PC-3 (cell line): ENCODE data around the gene PSMD5. TPM values are rescaled to one million over a fixed set of nuclear protein-coding genes. Genes with fewer than 3 reads are reported as not detected.

Source experiments
- ATAC-seq: fragments of 200-7000 bp; cut with Tn5 transposase; 2 replicates; pipeline ENCODE4 v1.9.1; 2020; ENCODE audit warnings: mild to moderate bottlenecking, moderate library complexity
- BruUV-seq: library from RNA; stranded (reverse); fragments of 400-500 nt; replicated peaks from 2 replicates; lab custom pipeline; 2021; lab: Mats Ljungman, UMichigan
- CTCF ChIA-PET: fragments of 300-600 bp; sonication (Branson Sonifier 250); formaldehyde crosslinking; loops from one replicate; lab custom pipeline; 2022; ENCODE audit warnings: antibody characterized with exemption; lab: Charles Lee
- POLR2A ChIA-PET: fragments of 300-600 bp; sonication (Branson Sonifier 250); formaldehyde crosslinking; loops from one replicate; lab custom pipeline; 2022; ENCODE audit warnings: antibody characterized with exemption; ENCODE audit not compliant: unreplicated experiment; lab: Charles Lee
- DNase-seq: peaks from one replicate; pipeline ENCODE4 v3.0.0-alpha.2; 2015
- H2AFZ ChIP-seq: fragments of 300-600 bp; sonication (generic); 2 replicates; pipeline ENCODE4 v1.6.0; 2016; ENCODE audit warnings: antibody characterized with exemption, low read length
- H3F3A ChIP-seq: fragments of 300-600 bp; sonication (generic); one replicate; pipeline ENCODE4 v1.6.0; 2017; ENCODE audit warnings: antibody characterized with exemption, low read length, control low read depth, mild to moderate bottlenecking; ENCODE audit not compliant: unreplicated experiment
- H3K27ac ChIP-seq: fragments of 300-600 bp; sonication (generic); 2 replicates; pipeline ENCODE4 v1.5.1; 2016; ENCODE audit warnings: mild to moderate bottlenecking, low read length
- H3K27me3 ChIP-seq: fragments of 300-600 bp; sonication (generic); 2 replicates; pipeline ENCODE4 v1.6.1; 2016; ENCODE audit warnings: low read length, mixed read lengths
- H3K36me3 ChIP-seq: fragments of 300-600 bp; sonication (generic); 2 replicates; pipeline ENCODE4 v1.6.1; 2016; ENCODE audit warnings: low read depth, mixed run types, low read length, mixed read lengths
- H3K4me1 ChIP-seq: fragments of 300-600 bp; sonication (generic); 2 replicates; pipeline ENCODE4 v1.5.1; 2016; ENCODE audit warnings: low read length; ENCODE audit not compliant: insufficient read depth
- H3K4me2 ChIP-seq: fragments of 300-600 bp; sonication (generic); 2 replicates; pipeline ENCODE4 v1.6.0; 2016; ENCODE audit warnings: low read length
- H3K4me3 ChIP-seq: fragments of 300-600 bp; sonication (generic); 2 replicates; pipeline ENCODE4 v1.5.1; 2016; ENCODE audit warnings: mild to moderate bottlenecking, low read length, mixed read lengths
- H3K79me2 ChIP-seq: fragments of 300-600 bp; sonication (generic); 2 replicates; pipeline ENCODE4 v1.6.1; 2017; ENCODE audit warnings: low read length, mixed read lengths
- H3K9ac ChIP-seq: fragments of 300-600 bp; sonication (generic); 2 replicates; pipeline ENCODE4 v1.6.0; 2016; ENCODE audit warnings: mild to moderate bottlenecking, low read length
- H3K9me2 ChIP-seq: fragments of 300-600 bp; sonication (generic); replicated peaks from 2 replicates; pipeline ENCODE4 v1.6.1; 2016; ENCODE audit warnings: mixed run types, low read length, mixed read lengths
- H3K9me3 ChIP-seq: fragments of 300-600 bp; sonication (generic); 2 replicates; pipeline ENCODE4 v1.6.1; 2016; ENCODE audit warnings: low read length, mixed read lengths
- H4K20me1 ChIP-seq: fragments of 300-600 bp; sonication (generic); 2 replicates; pipeline ENCODE4 v1.6.1; 2016; ENCODE audit warnings: low read length, mixed read lengths
- CTCF ChIP-seq: fragments of 300-600 bp; sonication (generic); conservative IDR thresholded peaks from 2 replicates; pipeline ENCODE4 v1.5.1; 2017; ENCODE audit warnings: antibody characterized with exemption, low read depth, mild to moderate bottlenecking, low read length
- EZH2 ChIP-seq: fragments of 300-600 bp; sonication (generic); IDR thresholded peaks from one replicate; pipeline ENCODE4 v1.6.1; 2017; ENCODE audit warnings: antibody characterized with exemption, mild to moderate bottlenecking, low read length; ENCODE audit not compliant: unreplicated experiment
- EZH2phosphoT487 ChIP-seq: fragments of 300-600 bp; sonication (generic); IDR thresholded peaks from 2 replicates; pipeline ENCODE4 v1.6.1; 2018; ENCODE audit warnings: mild to moderate bottlenecking, antibody characterized with exemption, low read length, borderline replicate concordance
- intact Hi-C: fragments of 100-400 bp; cut with micrococcal nuclease; formaldehyde crosslinking; loops from 2 replicates; pipeline ENCODE4 v1.9.0; 2023
- total RNA-seq: library from RNA; depleted of rRNA; stranded (reverse); fragments of >200 nt; gene quantifications from 2 replicates; pipeline ENCODE4 v1.2.3, GENCODE V29; 2014

PSMD5 gene
- total RNA-seq, 1 experiment from 2014 or later: 23.4 TPM

GRCh38 chr9:120781236-120781635, 61.5 kb downstream of the PSMD5 start:
- no peak overlapping the region for H2AFZ ChIP-seq
- H3K9ac ChIP-seq: no peak overlapping the region
- 0 out of 2 replicates have a peak, but pooled peaks cover 3% of the 10 kb centered on the region for H4K20me1 ChIP-seq
- peaks cover 18% of the 10 kb centered on the region; the same call in 1 of the 2 replicates for H3K36me3 ChIP-seq
- no peaks in the 10 kb centered on the region for H3K27me3 ChIP-seq
- no peaks in the 10 kb centered on the region for H3K9me2 ChIP-seq
- H3K4me1 ChIP-seq: peaks cover 6% of the 10 kb centered on the region; the same call in 1 of the 2 replicates
- no peak overlapping the region for H3K27ac ChIP-seq
- ChIA-PET POLR2A (no interaction called here), CTCF (no interaction called here)
- no peaks in the 10 kb centered on the region for H3F3A ChIP-seq
- H3K4me2 ChIP-seq: no peak overlapping the region
- TF ChIP-seq CTCF (no peak), EZH2phosphoT487 (no peak), EZH2 (no peak)
- H3K79me2 ChIP-seq: peaks cover 39% of the 10 kb centered on the region
- no TSS peak for BruUV-seq
- DNase-seq: no peak
- intact Hi-C loops: no loop called here
- H3K9me3 ChIP-seq: no peaks in the 10 kb centered on the region
- ATAC-seq: no peak
- no peak overlapping the region for H3K4me3 ChIP-seq

GRCh38 chr9:120780367-120780766, 62.4 kb downstream of the PSMD5 start:
- peaks cover 31% of the 10 kb centered on the region for H3K79me2 ChIP-seq
- H3K9ac ChIP-seq: no peak overlapping the region
- POLR2A ChIA-PET: no interaction called here
- intact Hi-C loops: no loop called here
- H3K9me3 ChIP-seq: no peaks in the 10 kb centered on the region
- no peak overlapping the region for H3K27ac ChIP-seq
- DNase-seq (no peak), ATAC-seq (no peak)
- no TSS peak for BruUV-seq
- H4K20me1 ChIP-seq: 0 out of 2 replicates have a peak, but pooled peaks cover 3% of the 10 kb centered on the region
- no peak overlapping the region for H3K4me2 ChIP-seq
- H3K27me3 ChIP-seq: no peaks in the 10 kb centered on the region
- CTCF ChIA-PET: no interaction called here
- H3K4me1 ChIP-seq: peaks cover 6% of the 10 kb centered on the region; the same call in 1 of the 2 replicates
- H2AFZ ChIP-seq: no peak overlapping the region
- H3K9me2 ChIP-seq: no peaks in the 10 kb centered on the region
- TF ChIP-seq EZH2phosphoT487 (no peak), EZH2 (no peak), CTCF (no peak)
- no peaks in the 10 kb centered on the region for H3F3A ChIP-seq
- peaks cover 18% of the 10 kb centered on the region; the same call in 1 of the 2 replicates for H3K36me3 ChIP-seq
- no peak overlapping the region for H3K4me3 ChIP-seq

- DNase-seq: no peak
- H4K20me1 ChIP-seq: 0 out of 2 replicates have a peak, but pooled peaks cover 3% of the 10 kb centered on the region
- ChIA-PET POLR2A (no interaction called here), CTCF (no interaction called here)
- intact Hi-C loops: no loop called here
- H3K4me1 ChIP-seq: peaks cover 5% of the 10 kb centered on the region; the same call in 1 of the 2 replicates
- no peaks in the 10 kb centered on the region for H3K27me3 ChIP-seq
- no peak overlapping the region for H3K4me2 ChIP-seq
- no peak overlapping the region for H3K27ac ChIP-seq
- no peak overlapping the region for H3K4me3 ChIP-seq
- H3K9me2 ChIP-seq: no peaks in the 10 kb centered on the region
- BruUV-seq: no TSS peak
- no peak for TF ChIP-seq EZH2
- no peak for TF ChIP-seq EZH2phosphoT487
- ATAC-seq: no peak
- peaks cover 21% of the 10 kb centered on the region; the same call in 1 of the 2 replicates for H3K36me3 ChIP-seq
- H3K79me2 ChIP-seq: peaks cover 28% of the 10 kb centered on the region
- H3F3A ChIP-seq: no peaks in the 10 kb centered on the region
- no peak overlapping the region for H3K9ac ChIP-seq
- H2AFZ ChIP-seq: no peak overlapping the region
- H3K9me3 ChIP-seq: no peaks in the 10 kb centered on the region
Observed at GRCh38 chr9:120779227-120779626, 63.5 kb downstream of the PSMD5 start.
